Kidney epithelial cell (primary cell): ENCODE measurements around the gene ADAMTS20. TPM values are rescaled to one million over a fixed set of nuclear protein-coding genes. Genes with fewer than 3 reads are reported as not detected.

ENCODE experiments used
- DNase-seq: peaks from one replicate; pipeline ENCODE4 v3.0.0-alpha.2; 2010; ENCODE audit warnings: low read depth
- H3K27me3 ChIP-seq: 2 replicates; pipeline ENCODE4 v1.6.0; 2011; ENCODE audit warnings: low read length; ENCODE audit not compliant: control insufficient read depth, insufficient read depth
- H3K36me3 ChIP-seq: 2 replicates; pipeline ENCODE4 v1.5.1; 2011; ENCODE audit warnings: low read length; ENCODE audit not compliant: control insufficient read depth, insufficient read depth
- H3K4me3 ChIP-seq: 2 replicates; pipeline ENCODE4 v1.5.1; 2011; ENCODE audit warnings: low read depth, mild to moderate bottlenecking, control low read depth, low read length
- total RNA-seq: library from RNA; depleted of rRNA; stranded (reverse); fragments of >200 nt; gene quantifications from 2 replicates; pipeline ENCODE4 v1.2.3, GENCODE V29; 2015
- TF ChIP-seq, protein P1 (sequence below): IDR thresholded peaks from 2 replicates; pipeline ENCODE4 v1.5.1; 2011; ENCODE audit warnings: mild to moderate bottlenecking, moderate library complexity, low read length, control low read depth, inconsistent platforms; ENCODE audit not compliant: insufficient read depth, poor library complexity, severe bottlenecking

ADAMTS20 gene
- total RNA-seq, 1 donor from 2014 or later = 0.33 TPM

DNA sequence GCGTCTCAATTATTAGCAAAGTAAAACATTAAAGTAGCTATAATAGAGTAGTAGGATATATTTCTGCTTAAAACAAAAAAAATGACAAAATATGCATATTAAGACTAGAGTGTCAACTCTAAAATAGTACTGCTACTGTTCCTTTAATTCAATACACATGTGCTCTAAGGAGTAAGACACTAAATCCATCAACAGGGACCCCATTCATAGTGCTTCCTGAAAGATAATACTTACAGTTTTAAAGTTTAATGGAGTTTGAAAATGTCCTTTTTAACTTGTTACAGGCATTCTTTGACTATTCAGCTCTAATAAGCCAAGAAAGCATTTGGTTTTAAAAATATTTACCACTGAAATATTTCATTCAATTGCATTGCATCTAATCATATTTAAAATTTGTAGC, 145.2 kb downstream of the ADAMTS20 start:
- H3K4me3 ChIP-seq = no peak overlapping the region
- TF ChIP-seq, protein P1, sequence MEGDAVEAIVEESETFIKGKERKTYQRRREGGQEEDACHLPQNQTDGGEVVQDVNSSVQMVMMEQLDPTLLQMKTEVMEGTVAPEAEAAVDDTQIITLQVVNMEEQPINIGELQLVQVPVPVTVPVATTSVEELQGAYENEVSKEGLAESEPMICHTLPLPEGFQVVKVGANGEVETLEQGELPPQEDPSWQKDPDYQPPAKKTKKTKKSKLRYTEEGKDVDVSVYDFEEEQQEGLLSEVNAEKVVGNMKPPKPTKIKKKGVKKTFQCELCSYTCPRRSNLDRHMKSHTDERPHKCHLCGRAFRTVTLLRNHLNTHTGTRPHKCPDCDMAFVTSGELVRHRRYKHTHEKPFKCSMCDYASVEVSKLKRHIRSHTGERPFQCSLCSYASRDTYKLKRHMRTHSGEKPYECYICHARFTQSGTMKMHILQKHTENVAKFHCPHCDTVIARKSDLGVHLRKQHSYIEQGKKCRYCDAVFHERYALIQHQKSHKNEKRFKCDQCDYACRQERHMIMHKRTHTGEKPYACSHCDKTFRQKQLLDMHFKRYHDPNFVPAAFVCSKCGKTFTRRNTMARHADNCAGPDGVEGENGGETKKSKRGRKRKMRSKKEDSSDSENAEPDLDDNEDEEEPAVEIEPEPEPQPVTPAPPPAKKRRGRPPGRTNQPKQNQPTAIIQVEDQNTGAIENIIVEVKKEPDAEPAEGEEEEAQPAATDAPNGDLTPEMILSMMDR = no peak
- no peak for DNase-seq
- H3K27me3 ChIP-seq = no peaks in the 10 kb centered on the region
- no peaks in the 10 kb centered on the region for H3K36me3 ChIP-seq

DNA sequence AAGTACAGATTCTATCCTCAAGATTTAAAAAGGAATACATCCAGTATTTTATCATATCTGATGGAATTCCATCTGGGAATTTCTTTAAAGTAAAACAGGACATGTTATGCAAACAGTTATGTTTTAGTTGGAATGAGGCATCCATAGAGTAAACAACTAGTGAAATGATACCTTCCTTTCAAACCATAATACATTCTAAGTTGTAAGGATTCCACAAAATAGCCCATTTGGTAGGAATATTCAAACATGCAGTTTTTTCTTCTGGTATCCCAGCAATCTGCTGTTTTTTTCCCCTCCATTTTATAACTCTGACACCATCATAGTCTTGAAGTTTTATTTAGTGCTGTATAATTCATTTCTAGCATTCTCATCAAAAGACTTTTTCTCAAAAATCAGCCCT, 149.6 kb downstream of the ADAMTS20 start:
- no peaks in the 10 kb centered on the region for H3K27me3 ChIP-seq
- no peak for DNase-seq
- TF ChIP-seq, protein P1 = no peak
- no peak overlapping the region for H3K4me3 ChIP-seq
- no peaks in the 10 kb centered on the region for H3K36me3 ChIP-seq

DNA sequence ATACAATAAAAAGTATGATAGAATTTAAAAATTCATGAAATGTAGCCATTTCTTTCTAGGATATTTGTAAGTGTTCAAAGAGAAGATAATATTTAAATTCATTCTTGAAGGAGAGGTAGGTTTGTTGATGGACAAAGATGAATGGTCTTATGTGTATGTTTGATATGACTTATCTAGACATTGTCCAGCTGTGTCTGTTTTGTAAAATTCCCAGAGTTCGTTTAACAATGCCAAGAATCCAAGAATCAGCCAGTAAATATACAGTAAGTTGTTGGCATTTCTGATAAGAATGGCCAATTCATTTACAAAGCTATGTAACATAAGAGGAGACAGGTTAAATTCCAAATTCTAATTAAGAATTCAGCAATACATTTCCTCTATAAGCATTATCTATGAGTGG, 150.9 kb downstream of the ADAMTS20 start:
- no peaks in the 10 kb centered on the region for H3K27me3 ChIP-seq
- TF ChIP-seq, protein P1 = no peak
- DNase-seq = no peak
- H3K36me3 ChIP-seq = no peaks in the 10 kb centered on the region
- H3K4me3 ChIP-seq = no peak overlapping the region

DNA sequence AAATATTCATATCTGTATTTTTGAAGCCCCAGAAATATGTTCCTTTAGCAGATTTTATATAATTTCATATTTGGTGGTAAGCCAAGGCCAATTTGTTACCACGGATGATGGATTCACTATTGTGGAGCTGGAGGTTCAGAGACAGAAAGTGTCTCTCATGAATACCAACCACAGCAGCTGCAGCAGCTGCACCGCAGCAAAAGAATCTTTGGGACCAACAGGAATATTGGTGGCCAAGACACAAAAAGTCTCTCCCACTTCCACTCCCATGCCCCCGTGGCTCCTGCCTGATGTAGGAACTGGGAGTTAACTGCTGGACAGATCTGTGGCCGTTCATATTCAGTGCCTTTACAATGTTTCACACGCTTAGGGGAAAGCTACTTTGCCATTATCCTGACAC, 155.3 kb downstream of the ADAMTS20 start:
- Histone ChIP-seq H3K36me3 (no peaks in the 10 kb centered on the region), H3K27me3 (no peaks in the 10 kb centered on the region), H3K4me3 (no peak overlapping the region)
- DNase-seq = no peak
- TF ChIP-seq, protein P1 = no peak

DNA sequence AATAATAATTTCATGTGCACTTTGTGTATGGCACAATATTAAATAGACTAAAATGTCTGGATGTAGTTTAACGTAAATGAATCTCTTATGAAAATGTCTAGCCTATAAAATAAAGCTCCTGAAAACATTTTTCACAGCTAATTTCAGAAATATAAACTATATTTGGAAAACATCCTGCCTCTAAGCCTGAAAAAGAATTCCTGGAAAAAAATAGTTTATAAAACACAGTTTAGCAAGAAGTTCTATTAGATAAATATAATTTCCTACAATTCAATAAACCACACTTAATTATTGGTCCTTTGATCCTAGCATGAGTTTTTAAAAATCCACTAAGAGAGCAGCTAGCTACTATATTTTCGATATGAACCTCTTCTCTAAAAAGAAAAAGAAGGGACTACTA, 159.9 kb downstream of the ADAMTS20 start:
- TF ChIP-seq, protein P1 = no peak
- H3K27me3 ChIP-seq = no peaks in the 10 kb centered on the region
- no peak for DNase-seq
- H3K4me3 ChIP-seq = no peak overlapping the region
- H3K36me3 ChIP-seq = no peaks in the 10 kb centered on the region

DNA sequence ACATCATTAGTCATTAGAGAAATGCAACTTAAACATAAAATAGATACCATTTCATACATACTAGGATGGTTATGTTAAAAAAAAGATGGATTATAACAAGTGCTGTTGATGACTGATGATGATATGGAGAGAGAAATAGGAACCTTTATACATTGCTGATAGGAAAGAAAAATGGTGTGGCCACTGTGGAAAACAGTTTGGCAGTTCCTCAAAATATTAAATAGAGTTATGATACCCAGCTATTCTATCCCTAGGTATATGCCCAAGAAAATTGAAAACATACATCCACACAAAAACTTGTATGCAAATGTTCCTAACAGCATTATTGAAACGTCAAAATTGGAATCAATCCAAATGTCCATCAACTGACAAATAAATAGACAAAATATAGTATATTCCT, 170.1 kb downstream of the ADAMTS20 start:
- TF ChIP-seq, protein P1 = no peak
- no peak for DNase-seq
- Histone ChIP-seq H3K4me3 (no peak overlapping the region), H3K36me3 (no peaks in the 10 kb centered on the region), H3K27me3 (no peaks in the 10 kb centered on the region)
